Stomach (tissue), 9 donors: ENCODE data around the gene ELN. TPM values are rescaled to one million over a fixed set of nuclear protein-coding genes. Genes with fewer than 3 reads are reported as not detected.

ENCODE experiments used
- DNase-seq, 2 donors: peaks; one replicate each; pipeline versions ENCODE4 v3.0.0 to v3.0.0-alpha.2; 2013 to 2019
- H3K27ac ChIP-seq, 5 donors: fragments of 200-600 bp in 4 of 5; sonication (generic) in 4 of 5; one replicate each; pipeline ENCODE4 v1.5.1; 2013 to 2019; ENCODE audit warnings: mild to moderate bottlenecking in 1 of 5, moderate library complexity in 1 of 5
- H3K27me3 ChIP-seq, 3 donors: fragments of 200-600 bp; sonication (generic); one replicate each; pipeline ENCODE4 v1.5.1; 2017 to 2019; ENCODE audit warnings: mixed run types in 1 of 3
- H3K36me3 ChIP-seq, 4 donors: fragments of 200-600 bp; sonication (generic); 1 replicate in 3 of 4; 2 replicates in 1 of 4; pipeline ENCODE4 v1.5.1; 2016 to 2019
- H3K4me1 ChIP-seq, 4 donors: fragments of 200-600 bp; sonication (generic); one replicate each; pipeline ENCODE4 v1.5.1; 2016 to 2019
- H3K4me3 ChIP-seq, 4 donors: fragments of 200-600 bp; sonication (generic) in 3 of 4; one replicate each; pipeline ENCODE4 v1.5.1; 2016 to 2019; ENCODE audit warnings: mild to moderate bottlenecking in 1 of 4
- H3K9me3 ChIP-seq, 4 donors: fragments of 200-600 bp; sonication (generic); one replicate each; pipeline ENCODE4 v1.5.1; 2016 to 2019
- EP300 ChIP-seq: sonication (generic); formaldehyde crosslinking; IDR thresholded peaks from one replicate; pipeline ENCODE4 v1.6.1; 2017; ENCODE audit warnings: antibody characterized with exemption
- POLR2A ChIP-seq, 4 donors: fragments of 450-650 bp; IDR thresholded peaks; one replicate each; pipeline ENCODE4 v1.6.1; 2016; ENCODE audit warnings: antibody characterized with exemption in 4 of 4, control low read depth in 2 of 4, mild to moderate bottlenecking in 1 of 4, moderate library complexity in 1 of 4
- POLR2AphosphoS5 ChIP-seq, 3 donors: sonication (generic); formaldehyde crosslinking; IDR thresholded peaks; one replicate each; pipeline ENCODE4 v1.6.1; 2016; ENCODE audit warnings: antibody characterized with exemption in 3 of 3
- WGBS, 5 donors: extraction: QIAGEN DNeasy Blood & Tissue Kit in 3 of 5; methylation state at CpG; one replicate each; pipeline versions ENCODE4 v1.1.5 to v1.1.7; 2013 to 2018; 5-methylcytosine and 5-hydroxymethylcytosine counted together
- intact Hi-C: fragments of 100-400 bp; cut with DNase I; formaldehyde crosslinking; loops from one replicate; pipeline ENCODE4 v1.15.1; 2023; ENCODE audit warnings: low total_unique reads
- polyA plus RNA-seq, 3 donors: library from polyadenylated mRNA; stranded (reverse); fragments of 200-250 nt; gene quantifications; one replicate each; pipeline ENCODE4 v1.2.3, GENCODE V29; 2013
- total RNA-seq, 5 donors: library from RNA; depleted of rRNA; stranded (reverse); fragments of >200 nt; gene quantifications; one replicate each; pipeline versions ENCODE4 v1.1.0 to v1.2.3, GENCODE V29; 2014 to 2016
- TF ChIP-seq, protein P1 (sequence below), 7 experiments: fragments of 450-650 bp in 4 of 7; fragments of 200-600 bp in 3 of 7; sonication (generic) in 3 of 7; IDR thresholded peaks; one replicate each; pipeline ENCODE4 v1.5.1; 2016 to 2019; ENCODE audit warnings: antibody characterized with exemption in 7 of 7, control low read depth in 2 of 7, mild to moderate bottlenecking in 1 of 7
- donor health status: healthy with polysubstance abuse.
- donor health status: Bipolar disorder and iron deficiency.
- donor health status: healthy.

Gene ELN
- total and polyA plus RNA-seq, 8 donors, result 19.4 to 274 (median 66.5) TPM

DNA sequence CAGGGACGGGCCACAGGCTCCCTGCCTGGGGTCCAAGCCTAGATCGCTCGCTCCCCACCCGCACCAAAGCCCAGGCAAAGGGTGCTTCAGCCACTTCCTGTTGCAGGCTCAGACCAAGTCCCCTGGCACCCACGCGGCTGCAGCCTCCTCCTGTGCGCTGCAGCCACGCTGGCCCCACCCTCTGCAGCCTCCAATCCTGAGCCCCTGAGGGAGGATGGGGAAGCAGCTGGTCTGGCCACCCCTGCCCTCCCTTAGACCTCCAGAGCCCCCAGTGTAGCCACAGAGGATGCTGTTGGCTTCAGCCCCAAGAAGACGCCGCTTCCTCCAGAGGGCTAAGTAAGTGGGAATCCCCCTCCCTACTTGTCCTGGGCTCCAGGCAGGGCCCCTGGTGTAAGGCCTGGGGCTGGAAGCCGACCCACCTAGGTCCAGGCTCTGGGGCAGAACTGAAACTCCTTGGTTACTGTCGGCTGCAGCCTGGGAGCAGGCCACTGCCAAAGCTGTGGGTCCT, 65.0 kb downstream of the ELN start:
- Histone ChIP-seq H3K27me3 (no peaks in the 10 kb centered on the region), H3K27ac (peak overlapping the region; percentile 47 to 88 (median 79)), H3K4me3 (peak overlapping the region; percentile 7 to 52 (median 50)), H3K4me1 (peaks cover 28 to 37% (median 34%) of the 10 kb centered on the region in 4 donors), H3K36me3 (peaks cover 0 to 33% (median 22%) of the 10 kb centered on the region in 4 donors), H3K9me3 (peaks cover 0 to 5% (median 0%) of the 10 kb centered on the region in 4 donors)
- TF ChIP-seq, protein P1, sequence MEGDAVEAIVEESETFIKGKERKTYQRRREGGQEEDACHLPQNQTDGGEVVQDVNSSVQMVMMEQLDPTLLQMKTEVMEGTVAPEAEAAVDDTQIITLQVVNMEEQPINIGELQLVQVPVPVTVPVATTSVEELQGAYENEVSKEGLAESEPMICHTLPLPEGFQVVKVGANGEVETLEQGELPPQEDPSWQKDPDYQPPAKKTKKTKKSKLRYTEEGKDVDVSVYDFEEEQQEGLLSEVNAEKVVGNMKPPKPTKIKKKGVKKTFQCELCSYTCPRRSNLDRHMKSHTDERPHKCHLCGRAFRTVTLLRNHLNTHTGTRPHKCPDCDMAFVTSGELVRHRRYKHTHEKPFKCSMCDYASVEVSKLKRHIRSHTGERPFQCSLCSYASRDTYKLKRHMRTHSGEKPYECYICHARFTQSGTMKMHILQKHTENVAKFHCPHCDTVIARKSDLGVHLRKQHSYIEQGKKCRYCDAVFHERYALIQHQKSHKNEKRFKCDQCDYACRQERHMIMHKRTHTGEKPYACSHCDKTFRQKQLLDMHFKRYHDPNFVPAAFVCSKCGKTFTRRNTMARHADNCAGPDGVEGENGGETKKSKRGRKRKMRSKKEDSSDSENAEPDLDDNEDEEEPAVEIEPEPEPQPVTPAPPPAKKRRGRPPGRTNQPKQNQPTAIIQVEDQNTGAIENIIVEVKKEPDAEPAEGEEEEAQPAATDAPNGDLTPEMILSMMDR (IDR thresholded peaks at IDR 0.05), result no peak
- TF ChIP-seq EP300, result no peak
- TF ChIP-seq POLR2A (IDR thresholded peaks at IDR 0.05), result no peak
- TF ChIP-seq POLR2AphosphoS5 (IDR thresholded peaks at IDR 0.05), result no peak
- 35 to 76% (median 55%) methylated on average over 3 to 12 of the region's 12 CpGs for WGBS, 5 donors
- intact Hi-C loops, result no loop called here
- DNase-seq, result peak in 1 of 2 donors; percentile 54

GRCh38 chr7:74093671-74094223, 65.8 kb downstream of the ELN start:
- peaks cover 28 to 37% (median 34%) of the 10 kb centered on the region in 4 donors for H3K4me1 ChIP-seq
- 52 to 70% (median 54%) methylated on average over 9 to 15 of the region's 15 CpGs for WGBS, 5 donors
- H3K27me3 ChIP-seq, result no peaks in the 10 kb centered on the region
- no peak for DNase-seq
- intact Hi-C loops, result no loop called here
- no peak for TF ChIP-seq POLR2AphosphoS5 (IDR thresholded peaks at IDR 0.05)
- TF ChIP-seq, protein P1 (IDR thresholded peaks at IDR 0.05), result no peak
- TF ChIP-seq POLR2A (IDR thresholded peaks at IDR 0.05), result no peak
- TF ChIP-seq EP300, result no peak
- H3K9me3 ChIP-seq, result peaks cover 0 to 5% (median 0%) of the 10 kb centered on the region in 4 donors
- peaks cover 0 to 35% (median 19%) of the 10 kb centered on the region in 4 donors for H3K36me3 ChIP-seq
- H3K4me3 ChIP-seq, result peak overlapping the region; percentile 43 to 52 (median 50)
- H3K27ac ChIP-seq, result peak overlapping the region; percentile 76 to 88 (median 79)

GRCh38 chr7:74094224-74095101, 66.5 kb downstream of the ELN start:
- intact Hi-C loops, result no loop called here
- TF ChIP-seq POLR2A (IDR thresholded peaks at IDR 0.05), result no peak
- peak in 2 of 3 donors; percentile 28 to 61 for TF ChIP-seq POLR2AphosphoS5 (IDR thresholded peaks at IDR 0.05)
- Histone ChIP-seq H3K4me1 (peaks cover 28 to 37% (median 34%) of the 10 kb centered on the region in 4 donors), H3K9me3 (peaks cover 0 to 5% (median 0%) of the 10 kb centered on the region in 4 donors), H3K27ac (peak overlapping the region; percentile 76 to 88 (median 79)), H3K4me3 (peak overlapping the region; percentile 43 to 52 (median 50)), H3K27me3 (no peaks in the 10 kb centered on the region), H3K36me3 (peaks cover 0 to 38% (median 22%) of the 10 kb centered on the region in 4 donors)
- peak; percentile 67 to 82 for DNase-seq
- WGBS, 5 donors, result 29 to 37% (median 34%) methylated on average over 28 to 32 of the region's 32 CpGs

GRCh38 chr7:74095135-74095534, 67.2 kb downstream of the ELN start:
- Histone ChIP-seq H3K4me1 (peaks cover 28 to 37% (median 34%) of the 10 kb centered on the region in 4 donors), H3K27ac (peak overlapping the region; percentile 76 to 88 (median 79)), H3K9me3 (peaks cover 0 to 5% (median 0%) of the 10 kb centered on the region in 4 donors), H3K27me3 (no peaks in the 10 kb centered on the region), H3K4me3 (peak overlapping the region; percentile 43 to 52 (median 50)), H3K36me3 (peaks cover 0 to 44% (median 27%) of the 10 kb centered on the region in 4 donors)
- 89 to 99% (median 97%) methylated on average over 6 of the region's 6 CpGs for WGBS, 5 donors
- no peak for DNase-seq
- TF ChIP-seq POLR2AphosphoS5 (IDR thresholded peaks at IDR 0.05), result no peak
- intact Hi-C loops, result no loop called here
